ENCODE data around the gene PPP2R5C.

PPP2R5C gene

GRCh38 chr14:101814934-101815333 lies 53.4 kb downstream of the PPP2R5C start:
- DNase-seq (ENCODE audit: low read depth in 2 of 2): no peak

GRCh38 chr14:101815994-101816393 lies 54.5 kb downstream of the PPP2R5C start:
- no peak for DNase-seq (ENCODE audit: low read depth in 2 of 2)

- no peak for DNase-seq (ENCODE audit: low read depth in 2 of 2)
Observed at GRCh38 chr14:101817501-101818001, 56.0 kb downstream of the PPP2R5C start.

GRCh38 chr14:101819251-101819990 lies 57.9 kb downstream of the PPP2R5C start:
- no peak for DNase-seq (ENCODE audit: low read depth in 2 of 2)

- no peak for DNase-seq (ENCODE audit: low read depth in 2 of 2)
Observed at GRCh38 chr14:101820283-101820798, 58.8 kb downstream of the PPP2R5C start.

GRCh38 chr14:101821528-101821927 lies 60.0 kb downstream of the PPP2R5C start:
- DNase-seq (ENCODE audit: low read depth in 2 of 2): no peak

- no peak for DNase-seq (ENCODE audit: low read depth in 2 of 2)
Observed at GRCh38 chr14:101823066-101823465, 61.6 kb downstream of the PPP2R5C start.

- no peak for DNase-seq (ENCODE audit: low read depth in 2 of 2)
Observed at GRCh38 chr14:101823511-101824120, 62.1 kb downstream of the PPP2R5C start.

- no peak for DNase-seq (ENCODE audit: low read depth in 2 of 2)
Observed at GRCh38 chr14:101824339-101824727, 62.8 kb downstream of the PPP2R5C start.

- DNase-seq (ENCODE audit: low read depth in 2 of 2): no peak
Observed at GRCh38 chr14:101825797-101826196, 64.3 kb downstream of the PPP2R5C start.

- DNase-seq (ENCODE audit: low read depth in 2 of 2): no peak
Observed at GRCh38 chr14:101826351-101826750, 64.8 kb downstream of the PPP2R5C start.

- no peak for DNase-seq (ENCODE audit: low read depth in 2 of 2)
Observed at GRCh38 chr14:101827286-101827685, 65.8 kb downstream of the PPP2R5C start.

GRCh38 chr14:101828046-101828445 lies 66.5 kb downstream of the PPP2R5C start:
- DNase-seq (ENCODE audit: low read depth in 2 of 2): peak; percentile 26 to 30

- DNase-seq (ENCODE audit: low read depth in 2 of 2): no peak
Observed at GRCh38 chr14:101830271-101830670, 68.8 kb downstream of the PPP2R5C start.

- no peak for DNase-seq (ENCODE audit: low read depth in 2 of 2)
Observed at GRCh38 chr14:101833045-101833444, 71.5 kb downstream of the PPP2R5C start.

- DNase-seq (ENCODE audit: low read depth in 2 of 2): no peak
Observed at GRCh38 chr14:101834397-101834796, 72.9 kb downstream of the PPP2R5C start.

- no peak for DNase-seq (ENCODE audit: low read depth in 2 of 2)
Observed at GRCh38 chr14:101834800-101835547, 73.5 kb downstream of the PPP2R5C start.

GRCh38 chr14:101835566-101835965 lies 74.1 kb downstream of the PPP2R5C start:
- no peak for DNase-seq (ENCODE audit: low read depth in 2 of 2)

- DNase-seq (ENCODE audit: low read depth in 2 of 2): no peak
Observed at GRCh38 chr14:101836135-101836534, 74.6 kb downstream of the PPP2R5C start.

- no peak for DNase-seq (ENCODE audit: low read depth in 2 of 2)
Observed at GRCh38 chr14:101838476-101838875, 77.0 kb downstream of the PPP2R5C start.

GRCh38 chr14:101839236-101839635 lies 77.7 kb downstream of the PPP2R5C start:
- DNase-seq (ENCODE audit: low read depth in 2 of 2): no peak

- DNase-seq (ENCODE audit: low read depth in 2 of 2): no peak
Observed at GRCh38 chr14:101839661-101840060, 78.2 kb downstream of the PPP2R5C start.
